ENCODE measurements around the gene JPH2.
A peak's percentile ranks its signal among the peaks of the same experiment; 100 is the strongest.
"Not testable (repeated sequence)": the region's sequence is repeated elsewhere in the genome, so short reads cannot be mapped to it uniquely, and the experiment has no call there.

The JPH2 gene

DNA sequence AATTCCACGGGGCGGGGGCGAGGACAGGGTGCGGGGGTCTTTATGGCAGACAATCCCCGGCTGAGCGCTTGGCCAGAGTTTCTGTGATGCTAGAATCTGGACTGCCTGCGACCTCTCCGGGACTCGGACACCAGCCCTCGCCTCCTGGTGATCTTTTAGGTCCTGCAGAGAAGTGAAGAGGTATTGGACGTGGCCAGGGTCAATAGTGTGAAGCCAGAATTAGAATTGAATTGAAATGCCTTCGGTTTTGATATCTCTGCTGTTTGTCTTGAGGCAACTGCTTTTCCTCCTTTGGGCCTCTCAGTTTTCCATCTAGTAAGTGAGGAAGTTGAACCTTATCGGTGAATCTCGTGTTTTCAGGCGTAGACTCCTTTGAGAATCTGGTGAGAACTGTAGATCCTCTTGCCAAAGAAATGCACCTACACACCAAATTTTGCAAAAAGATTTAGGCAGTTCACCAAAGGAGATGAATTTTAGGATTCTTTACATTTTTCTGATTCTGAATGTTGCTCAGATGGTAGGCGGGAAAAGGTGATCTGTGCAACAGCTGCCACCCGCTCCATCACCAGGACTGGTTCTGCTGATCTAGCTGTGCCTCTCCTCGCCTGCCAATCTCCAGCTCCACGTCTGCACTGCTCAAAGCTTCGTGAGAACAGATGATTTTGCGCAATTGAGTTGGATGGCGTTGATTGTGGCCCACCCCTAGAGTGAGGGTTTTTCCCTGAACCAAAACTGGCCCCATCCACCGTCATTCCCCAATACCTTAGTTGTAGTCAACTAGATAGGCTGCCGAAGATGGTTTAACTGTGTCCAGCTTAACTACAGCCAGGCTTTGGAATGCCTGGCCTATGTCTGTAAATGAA is 24.4 kb upstream of the JPH2 start:
- no peak for DNase-seq

DNA sequence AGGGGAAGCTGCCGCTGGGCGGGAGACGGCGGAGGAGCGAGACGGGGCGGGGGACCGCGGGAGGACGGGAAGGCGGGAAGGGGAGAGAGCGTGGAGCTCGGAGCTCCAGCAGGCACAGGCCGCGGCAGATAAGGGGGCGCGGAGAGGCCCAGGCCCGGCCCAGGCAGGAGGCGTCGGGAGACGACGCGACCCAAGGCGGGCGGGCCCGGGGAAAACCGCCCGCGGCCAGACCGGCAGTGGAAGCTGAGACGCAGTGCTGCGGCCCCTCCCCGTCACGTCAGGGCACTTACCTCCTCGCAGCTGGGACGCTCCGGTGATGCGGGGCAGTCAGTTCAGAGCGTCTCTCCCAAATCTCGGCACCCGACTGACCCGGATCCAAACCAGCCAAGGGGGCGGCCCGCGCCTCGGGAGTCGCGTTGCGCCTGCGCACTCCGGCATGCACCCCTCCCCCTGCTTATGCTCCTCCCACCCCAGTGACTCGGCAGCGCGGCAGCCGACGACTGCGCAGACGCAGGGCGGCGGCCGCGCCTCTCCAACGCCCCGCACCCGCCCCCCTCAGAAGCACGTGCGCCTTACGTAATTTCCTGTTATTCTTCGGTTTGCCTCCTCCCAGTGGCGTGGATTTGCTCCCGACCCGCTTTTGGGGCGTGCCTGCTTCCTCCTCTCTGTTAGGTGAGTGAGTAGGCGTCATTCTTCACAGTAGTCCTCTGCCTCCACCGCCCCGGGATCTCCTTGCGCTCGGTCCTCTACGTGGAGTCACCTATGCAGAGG is 23.6 kb upstream of the JPH2 start, which contains the start of gene OSER1:
Gene OSER1, minus strand, starts transcription at position 366 of the 771 bp plus-strand sequence. CDS start 3,814 bp downstream, outside the sequence.
- DNase-seq, result peak; percentile 97

GRCh38 chr20:44209686-44210405 is 22.9 kb upstream of the JPH2 start:
- no peak for DNase-seq

DNA sequence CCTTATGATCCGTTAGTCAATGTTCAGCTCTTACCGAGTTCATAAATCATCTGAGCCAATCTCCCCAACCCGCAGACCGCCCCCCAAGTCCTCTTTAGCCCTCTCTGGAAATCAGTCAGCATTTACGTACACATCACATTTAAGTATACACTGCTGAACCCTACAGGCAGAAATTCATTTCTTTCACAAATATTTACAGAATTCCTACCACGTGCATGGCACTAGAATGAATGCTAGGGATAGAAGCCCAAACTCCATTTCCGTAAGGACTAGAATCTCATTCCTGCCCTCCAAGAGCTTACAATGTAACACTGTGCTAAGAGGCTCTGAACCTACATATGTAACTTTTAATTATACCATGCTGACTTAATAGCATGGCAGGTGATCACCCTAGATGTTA is 21.8 kb upstream of the JPH2 start:
- no peak for DNase-seq

DNA sequence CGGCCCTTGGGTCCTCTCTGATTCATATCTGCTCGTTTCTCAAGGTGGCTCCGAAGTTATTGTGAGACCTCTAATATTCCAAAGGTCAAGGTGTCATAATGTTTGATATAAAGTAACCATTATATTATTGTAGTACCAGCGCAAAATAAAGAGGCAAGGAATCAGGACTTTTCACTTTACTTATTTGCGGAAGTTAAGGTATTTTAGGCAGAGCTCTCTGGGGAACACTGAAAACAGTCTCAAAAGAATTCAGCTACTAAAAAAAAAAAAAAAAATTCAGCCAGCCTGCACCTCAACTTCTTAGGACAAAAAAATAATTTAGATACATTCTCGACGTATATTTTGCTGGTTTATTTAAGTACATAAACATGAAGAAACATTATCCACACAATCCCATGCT is 21.2 kb upstream of the JPH2 start:
- DNase-seq, result no peak

DNA sequence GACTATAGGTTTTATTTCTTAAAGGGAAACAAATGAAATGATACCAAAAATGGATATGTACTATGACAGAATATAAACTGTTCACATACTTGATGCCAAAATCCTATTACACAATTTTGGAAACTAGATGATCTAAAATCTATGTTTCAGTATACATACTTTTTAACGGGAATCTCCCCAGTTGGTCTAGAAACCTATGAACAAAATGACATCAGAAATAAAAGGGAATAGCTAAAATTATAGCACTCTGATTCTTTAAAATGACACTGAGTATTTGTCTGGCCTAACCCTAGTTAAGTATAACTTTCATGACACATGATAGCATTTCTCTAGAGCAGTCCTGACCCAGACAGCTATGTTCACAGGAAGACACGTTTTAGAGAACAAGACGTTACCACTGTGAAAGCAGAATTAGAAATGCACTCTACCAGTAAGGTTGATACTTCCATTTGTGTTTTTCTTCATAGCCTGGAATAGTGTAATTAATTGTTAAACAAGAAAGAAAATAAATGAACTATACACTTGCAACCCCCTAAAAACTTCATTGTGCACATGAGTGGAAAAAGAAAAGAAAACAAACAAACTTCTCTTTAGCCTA is 20.2 kb upstream of the JPH2 start:
- DNase-seq, result no peak

DNA sequence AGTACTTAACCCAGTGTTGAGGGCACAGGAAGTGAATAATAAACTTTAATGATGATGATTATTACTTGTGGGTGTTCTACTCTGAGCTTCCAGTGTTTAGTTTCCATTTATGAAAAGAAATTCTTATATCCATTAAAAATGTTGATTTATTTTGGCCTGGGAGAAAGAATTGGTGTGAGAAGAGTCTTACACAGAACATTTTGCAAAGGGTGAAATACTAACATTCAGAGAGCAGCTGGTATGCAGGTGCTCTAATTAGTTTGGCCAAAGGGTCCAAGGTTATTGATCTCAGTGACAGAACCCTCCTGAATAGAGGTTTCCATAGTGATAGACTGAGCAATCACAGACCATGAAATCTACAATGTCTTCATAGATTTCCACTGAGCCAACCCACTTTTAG is 19.1 kb upstream of the JPH2 start:
- DNase-seq, result no peak

DNA sequence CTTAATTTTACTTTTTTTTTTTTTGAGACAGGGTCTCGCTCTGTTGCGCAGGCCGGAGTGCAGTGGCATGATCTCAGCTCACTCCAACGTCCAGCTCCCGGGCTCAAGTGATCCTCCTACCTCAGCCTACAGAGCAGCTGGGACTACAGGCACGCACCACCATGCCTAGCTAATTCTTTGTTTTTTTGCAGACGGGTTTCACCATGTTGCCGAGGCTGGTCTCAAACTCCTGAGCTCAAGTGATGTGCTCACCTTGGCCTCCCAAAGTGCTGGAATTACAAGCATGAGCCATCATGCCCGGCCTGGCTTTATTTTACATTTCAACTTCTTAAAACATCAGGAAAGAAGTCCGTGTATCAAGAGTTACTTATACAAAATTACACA is 17.8 kb upstream of the JPH2 start:
- no peak for DNase-seq

- no peak for DNase-seq
Measured at GRCh38 chr20:44204156-44204831, 17.3 kb upstream of the JPH2 start.

GRCh38 chr20:44203161-44203560 is 16.2 kb upstream of the JPH2 start:
- no peak for DNase-seq

DNA sequence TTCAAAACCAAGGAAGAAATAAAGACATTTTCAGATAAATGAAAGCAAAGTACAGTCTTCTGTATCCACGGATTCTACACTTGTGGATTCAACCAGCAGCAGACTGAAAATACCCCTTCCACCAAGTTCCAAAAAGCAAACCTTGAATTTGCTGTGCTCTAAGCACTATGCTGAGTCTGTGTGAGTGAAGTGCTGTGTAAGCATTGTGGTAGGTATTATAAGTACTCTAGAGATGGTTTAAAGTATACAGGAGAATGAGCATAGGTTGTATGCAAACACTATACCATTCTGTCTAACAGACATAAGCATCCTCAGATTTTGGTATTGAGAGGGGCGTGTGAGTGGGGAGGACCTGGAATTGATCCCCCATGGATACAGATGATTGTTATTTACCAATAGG is 14.0 kb upstream of the JPH2 start:
- DNase-seq, result no peak

- DNase-seq, result no peak
Measured at GRCh38 chr20:44200371-44200770, 13.4 kb upstream of the JPH2 start.

GRCh38 chr20:44199877-44200276 is 12.9 kb upstream of the JPH2 start:
- DNase-seq, result no peak

- no peak for DNase-seq
Measured at GRCh38 chr20:44198872-44199271, 11.9 kb upstream of the JPH2 start.

DNA sequence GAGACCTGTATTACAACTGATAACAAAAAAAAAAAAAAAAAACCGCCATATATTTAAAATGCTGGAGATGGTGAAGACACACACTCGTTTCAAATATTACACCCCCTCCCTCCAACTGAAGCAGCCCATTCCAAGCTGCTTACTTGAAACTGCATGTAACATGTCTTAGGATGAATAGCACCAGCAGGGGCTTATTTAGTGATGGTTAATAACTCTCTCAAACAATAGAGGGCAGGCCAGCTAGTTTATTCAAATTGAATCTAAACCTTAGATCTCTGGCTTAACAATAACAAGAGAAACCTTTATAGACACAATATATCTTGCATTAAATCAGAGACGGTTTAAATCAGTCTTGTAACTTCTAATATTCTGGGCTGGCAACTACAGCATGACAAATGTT is 9.3 kb upstream of the JPH2 start:
- no peak for DNase-seq

- no peak for DNase-seq
Measured at GRCh38 chr20:44195605-44196004, 8.6 kb upstream of the JPH2 start.

GRCh38 chr20:44193801-44194200 is 6.8 kb upstream of the JPH2 start:
- no peak for DNase-seq

DNA sequence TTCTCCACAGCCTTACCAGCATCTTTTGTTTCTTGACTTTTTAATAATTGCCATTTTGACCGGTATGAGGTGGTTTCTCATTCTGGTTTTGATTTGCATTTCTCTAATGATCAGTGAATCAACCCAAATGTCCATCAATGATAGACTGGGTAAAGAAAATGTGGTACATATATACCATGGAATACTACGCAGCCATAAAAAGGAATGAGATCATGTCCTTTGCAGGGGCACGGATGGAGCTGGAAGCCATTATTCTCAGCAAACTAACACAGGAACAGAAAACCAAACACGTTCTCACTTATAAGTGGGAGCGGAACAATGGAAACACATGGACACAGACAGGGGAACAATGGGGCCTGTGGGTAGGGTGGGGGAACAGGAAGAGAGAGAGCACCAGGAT is 4.7 kb upstream of the JPH2 start:
- not testable (repeated sequence) for DNase-seq

GRCh38 chr20:44190197-44190852 is 3.3 kb upstream of the JPH2 start:
- DNase-seq, result peak; percentile 49

DNA sequence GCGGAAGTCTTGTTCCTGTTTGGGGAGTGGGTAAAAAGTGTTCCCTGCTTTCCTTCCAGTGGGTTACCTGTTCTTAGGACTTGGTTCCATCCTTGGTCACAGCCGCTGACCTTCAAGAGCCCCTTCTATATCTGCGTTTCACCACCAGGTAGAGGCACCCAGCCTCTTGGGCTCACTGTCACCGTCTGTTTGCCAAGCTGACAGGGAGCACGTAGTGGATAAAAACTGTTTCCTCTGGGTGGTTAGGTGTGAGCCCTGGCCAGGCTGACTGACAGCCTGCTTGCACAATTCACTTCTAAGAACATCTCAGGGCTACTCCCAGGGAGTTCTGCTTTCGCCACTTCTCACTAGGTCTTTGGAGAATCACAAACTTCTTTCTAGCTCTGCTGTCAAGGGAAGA is 1.8 kb upstream of the JPH2 start:
- no peak for DNase-seq

- DNase-seq, result no peak
Measured at GRCh38 chr20:44187772-44188709, 1.1 kb upstream of the JPH2 start.

Data from activated CD4-positive, alpha-beta T cell treated with anti-CD3 and anti-CD28 coated beads, Interleukin-2, amount 50 U/mL, for 1 hour (primary cell).